ENCODE results near the gene CCDC102A.

The CCDC102A gene

DNA sequence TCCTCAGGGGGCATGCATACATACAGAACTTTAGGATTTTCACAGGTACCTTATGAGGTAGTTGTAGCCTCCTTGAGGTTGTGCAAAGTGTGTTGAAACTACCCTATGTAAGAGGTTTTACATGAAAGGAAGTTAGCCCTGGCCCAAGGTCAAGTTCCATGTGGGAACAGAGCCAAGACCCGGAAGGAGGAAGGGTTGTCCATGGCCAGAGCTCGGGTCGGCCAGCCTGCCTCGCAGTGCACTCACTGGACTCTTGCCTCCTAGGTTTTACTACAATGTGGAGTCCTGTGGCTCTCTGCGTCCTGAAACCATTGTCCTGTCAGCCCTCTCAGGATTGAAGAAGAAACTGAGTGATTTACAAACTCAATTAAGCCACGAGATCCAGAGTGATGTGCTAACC is 65.7 kb downstream of the CCDC102A start:
- DNase-seq (ENCODE audit: low spot score): no peak
- TF ChIP-seq, protein P1, sequence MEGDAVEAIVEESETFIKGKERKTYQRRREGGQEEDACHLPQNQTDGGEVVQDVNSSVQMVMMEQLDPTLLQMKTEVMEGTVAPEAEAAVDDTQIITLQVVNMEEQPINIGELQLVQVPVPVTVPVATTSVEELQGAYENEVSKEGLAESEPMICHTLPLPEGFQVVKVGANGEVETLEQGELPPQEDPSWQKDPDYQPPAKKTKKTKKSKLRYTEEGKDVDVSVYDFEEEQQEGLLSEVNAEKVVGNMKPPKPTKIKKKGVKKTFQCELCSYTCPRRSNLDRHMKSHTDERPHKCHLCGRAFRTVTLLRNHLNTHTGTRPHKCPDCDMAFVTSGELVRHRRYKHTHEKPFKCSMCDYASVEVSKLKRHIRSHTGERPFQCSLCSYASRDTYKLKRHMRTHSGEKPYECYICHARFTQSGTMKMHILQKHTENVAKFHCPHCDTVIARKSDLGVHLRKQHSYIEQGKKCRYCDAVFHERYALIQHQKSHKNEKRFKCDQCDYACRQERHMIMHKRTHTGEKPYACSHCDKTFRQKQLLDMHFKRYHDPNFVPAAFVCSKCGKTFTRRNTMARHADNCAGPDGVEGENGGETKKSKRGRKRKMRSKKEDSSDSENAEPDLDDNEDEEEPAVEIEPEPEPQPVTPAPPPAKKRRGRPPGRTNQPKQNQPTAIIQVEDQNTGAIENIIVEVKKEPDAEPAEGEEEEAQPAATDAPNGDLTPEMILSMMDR (IDR thresholded peaks at IDR 0.05; ENCODE audit: extremely low read depth, missing control alignments): no peak

DNA sequence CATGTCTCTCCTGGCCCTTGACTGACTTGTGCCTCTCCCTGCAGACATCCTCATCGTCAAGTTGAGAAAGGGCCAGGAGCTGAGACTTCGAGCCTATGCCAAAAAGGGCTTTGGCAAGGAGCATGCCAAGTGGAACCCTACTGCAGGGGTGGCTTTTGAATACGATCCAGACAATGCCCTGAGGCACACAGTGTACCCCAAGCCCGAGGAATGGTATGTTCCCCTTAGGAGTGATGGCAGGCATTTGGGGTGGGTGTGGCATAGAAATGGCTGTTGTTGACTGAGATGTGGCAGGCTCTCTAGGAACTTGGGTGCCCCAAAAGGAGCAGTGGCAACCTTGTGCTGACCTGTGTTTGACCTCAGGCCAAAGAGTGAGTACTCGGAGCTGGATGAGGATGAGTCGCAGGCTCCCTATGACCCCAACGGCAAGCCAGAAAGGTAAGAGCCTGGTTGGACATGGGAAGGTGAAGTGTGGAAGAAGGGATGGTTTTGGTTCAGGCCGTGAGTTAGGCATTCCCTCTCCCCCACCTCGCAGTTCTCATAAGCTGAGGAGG is 66.4 kb downstream of the CCDC102A start:
- no peak for DNase-seq (ENCODE audit: low spot score)
- TF ChIP-seq, protein P1 (IDR thresholded peaks at IDR 0.05; ENCODE audit: extremely low read depth, missing control alignments): no peak

DNA sequence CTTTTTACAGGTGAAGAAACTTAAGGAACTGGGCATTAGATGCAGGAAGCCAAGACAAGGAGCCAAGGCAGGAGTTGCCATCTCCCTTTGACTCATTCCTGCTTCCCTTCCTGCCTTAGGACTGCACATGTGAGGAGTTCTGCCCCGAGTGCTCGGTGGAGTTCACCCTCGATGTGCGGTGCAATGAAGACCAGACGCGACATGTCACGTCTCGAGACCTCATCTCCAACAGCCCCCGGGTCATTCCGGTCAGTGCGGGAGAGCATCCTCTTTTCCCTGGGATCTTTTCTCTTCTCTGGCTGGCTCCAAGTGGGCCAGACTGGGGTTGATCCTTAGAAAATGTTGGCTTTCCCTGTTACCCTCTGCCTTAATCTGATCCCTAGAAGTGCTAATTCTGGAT is 67.3 kb downstream of the CCDC102A start:
- TF ChIP-seq, protein P1 (IDR thresholded peaks at IDR 0.05; ENCODE audit: extremely low read depth, missing control alignments): no peak
- DNase-seq (ENCODE audit: low spot score): no peak

DNA sequence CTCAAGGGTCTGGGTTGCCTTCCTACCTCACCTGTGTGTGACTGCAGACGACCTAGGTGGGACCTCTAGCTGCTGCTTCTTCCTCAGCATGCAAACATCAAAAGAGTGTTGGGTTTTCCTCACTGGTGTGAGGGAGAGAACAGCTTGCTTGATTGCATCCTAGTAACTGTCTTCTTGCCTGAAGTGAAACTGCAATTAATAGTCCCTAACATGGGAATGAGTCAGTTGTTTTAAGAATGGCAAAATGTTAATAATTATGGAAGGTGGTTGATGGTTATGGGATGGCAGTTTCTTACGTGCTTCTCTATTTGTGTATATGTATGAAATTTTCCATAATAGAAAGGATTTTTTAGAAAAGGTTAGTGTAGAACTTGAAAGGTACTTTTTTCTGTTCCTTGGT is 68.0 kb downstream of the CCDC102A start:
- no peak for DNase-seq (ENCODE audit: low spot score)
- TF ChIP-seq, protein P1 (IDR thresholded peaks at IDR 0.05; ENCODE audit: extremely low read depth, missing control alignments): no peak

DNA sequence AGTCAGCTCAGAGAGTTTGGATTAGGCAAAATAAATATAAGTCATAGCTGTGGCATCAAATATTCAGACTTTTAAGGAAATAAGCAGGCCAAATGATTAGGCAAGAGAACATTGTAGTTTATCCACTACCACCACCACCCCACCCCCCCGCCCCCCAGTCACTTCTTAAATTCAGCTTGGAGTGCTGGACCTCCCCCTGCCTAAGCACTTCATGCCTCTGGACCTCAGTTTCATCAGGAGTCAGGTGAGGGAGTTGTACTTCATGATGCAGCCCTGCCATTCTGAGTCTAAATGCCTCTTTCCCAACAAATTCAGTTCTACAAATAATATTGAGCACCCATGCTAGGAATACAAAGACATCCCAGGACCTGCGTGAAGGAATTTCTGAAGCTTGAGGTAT is 71.8 kb downstream of the CCDC102A start:
- TF ChIP-seq, protein P1 (IDR thresholded peaks at IDR 0.05; ENCODE audit: extremely low read depth, missing control alignments): no peak
- DNase-seq (ENCODE audit: low spot score): no peak

DNA sequence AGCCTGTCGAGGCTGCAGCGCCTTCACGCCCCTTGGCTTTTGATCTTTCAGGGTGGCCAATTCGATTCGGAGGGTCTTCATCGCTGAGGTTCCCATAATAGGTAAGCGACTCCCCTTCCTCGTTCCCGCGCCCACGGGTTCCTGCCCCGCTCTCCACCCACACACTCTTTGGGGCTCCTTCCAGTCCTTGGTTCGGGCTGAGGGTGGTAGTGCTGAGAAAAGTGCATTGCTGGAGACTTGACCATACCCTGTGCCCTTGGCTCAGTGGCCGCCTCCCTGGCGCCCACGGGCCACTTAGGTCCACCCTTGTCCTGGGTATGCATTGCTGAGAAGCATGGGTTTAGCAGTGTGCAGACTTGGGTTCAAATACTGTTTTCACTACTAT is 73.4 kb downstream of the CCDC102A start:
- TF ChIP-seq, protein P1 (IDR thresholded peaks at IDR 0.05; ENCODE audit: extremely low read depth, missing control alignments): no peak
- DNase-seq (ENCODE audit: low spot score): no peak

DNA sequence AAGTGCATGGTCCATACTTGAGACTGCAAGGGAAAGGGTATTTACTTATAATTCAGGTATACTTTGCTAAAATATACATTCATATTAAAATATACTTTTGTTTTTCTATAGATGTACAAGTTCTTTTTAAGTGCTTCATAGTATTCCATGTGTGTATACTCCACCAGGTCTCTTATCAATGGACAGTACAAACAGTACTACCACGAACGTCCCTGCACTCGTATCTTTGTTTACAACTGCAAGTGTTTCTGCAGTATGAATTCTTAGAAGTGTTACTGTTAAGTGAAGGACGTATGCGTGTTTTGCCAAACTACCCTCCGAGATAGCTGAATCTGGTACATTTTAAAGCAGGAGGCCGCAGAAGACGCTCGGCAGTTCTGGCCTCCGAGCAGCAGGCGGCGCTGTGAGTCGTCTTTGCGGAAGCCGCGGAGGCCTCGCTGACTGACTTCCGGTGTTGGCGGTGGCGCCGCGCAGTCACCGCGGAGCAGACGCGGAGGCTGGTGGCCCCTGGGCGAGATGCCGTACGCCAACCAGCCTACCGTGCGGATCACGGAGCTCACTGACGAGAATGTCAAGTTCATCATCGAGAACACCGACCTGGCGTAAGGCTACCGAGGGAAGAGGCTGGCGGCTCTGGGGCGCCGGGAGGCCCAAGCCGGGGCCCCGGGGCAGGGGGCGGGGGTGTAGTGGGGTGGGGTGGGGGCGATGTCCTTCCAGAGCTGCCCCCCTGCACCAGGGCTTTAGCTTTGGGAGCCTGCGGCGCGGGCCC is 74.0 kb downstream of the CCDC102A start, which contains the start of gene POLR2C:
POLR2C (plus strand) TSS at position 471 of the 769 bp plus-strand sequence; CDS start at position 517, 46 bp downstream.
- TF ChIP-seq, protein P1 (IDR thresholded peaks at IDR 0.05; ENCODE audit: extremely low read depth, missing control alignments): peak; percentile 95
- DNase-seq (ENCODE audit: low spot score): peak; percentile 94
